Trophoblast cell (in vitro differentiated cells and primary cell): ENCODE results near the gene DOK5.
A peak's percentile ranks its signal among the peaks of the same experiment; 100 is the strongest.

Experiments
- DNase-seq, 2 donors: peaks; one replicate each; pipeline ENCODE4 v3.0.0-alpha.2; 2016
- H2AFZ ChIP-seq: 2 replicates; pipeline ENCODE4 v1.6.1; 2013; ENCODE audit warnings: low read length, moderate library complexity, mild to moderate bottlenecking; ENCODE audit not compliant: insufficient read depth, poor library complexity
- H2AK5ac ChIP-seq: 2 replicates; pipeline ENCODE4 v1.6.1; 2013; ENCODE audit warnings: mild to moderate bottlenecking, low read length
- H2BK120ac ChIP-seq: 2 replicates; pipeline ENCODE4 v1.6.1; 2013; ENCODE audit warnings: low read length, mild to moderate bottlenecking, moderate library complexity; ENCODE audit not compliant: insufficient read depth, poor library complexity
- H2BK12ac ChIP-seq: 2 replicates; pipeline ENCODE4 v1.6.1; 2013; ENCODE audit warnings: mild to moderate bottlenecking, low read length, moderate library complexity
- H2BK5ac ChIP-seq: 2 replicates; pipeline ENCODE4 v1.6.1; 2013; ENCODE audit warnings: low read length, low read depth, moderate library complexity, mild to moderate bottlenecking; ENCODE audit not compliant: poor library complexity
- H3K14ac ChIP-seq: 2 replicates; pipeline ENCODE4 v1.6.1; 2013; ENCODE audit warnings: mild to moderate bottlenecking, low read length
- H3K18ac ChIP-seq: 2 replicates; pipeline ENCODE4 v1.6.1; 2013; ENCODE audit warnings: mild to moderate bottlenecking, low read length
- H3K23ac ChIP-seq: 2 replicates; pipeline ENCODE4 v1.6.1; 2013; ENCODE audit warnings: low read length
- H3K27ac ChIP-seq: 2 replicates; pipeline ENCODE4 v1.5.1; 2013; ENCODE audit warnings: low read depth, mild to moderate bottlenecking, inconsistent platforms, low read length, moderate library complexity
- H3K27me3 ChIP-seq: 2 replicates; pipeline ENCODE4 v1.6.1; 2013; ENCODE audit warnings: inconsistent platforms, mild to moderate bottlenecking, low read length, moderate library complexity; ENCODE audit not compliant: insufficient read depth
- H3K36me3 ChIP-seq, 2 experiments: 1 replicate in 1 of 2; 2 replicates in 1 of 2; pipeline ENCODE4 v1.6.1; 2013; ENCODE audit warnings: low read length in 2 of 2, mild to moderate bottlenecking in 2 of 2, moderate library complexity in 1 of 2; ENCODE audit not compliant: insufficient read depth in 2 of 2, control insufficient read depth in 1 of 2
- H3K4ac ChIP-seq: 2 replicates; pipeline ENCODE4 v1.6.1; 2013; ENCODE audit warnings: low read depth, mild to moderate bottlenecking, low read length, moderate library complexity
- H3K4me1 ChIP-seq, 2 experiments: 1 replicate in 1 of 2; 2 replicates in 1 of 2; pipeline ENCODE4 v1.6.1; 2013; ENCODE audit warnings: low read length in 2 of 2, mild to moderate bottlenecking in 2 of 2, moderate library complexity in 1 of 2; ENCODE audit not compliant: insufficient read depth in 2 of 2, control insufficient read depth in 1 of 2
- H3K4me2 ChIP-seq: 2 replicates; pipeline ENCODE4 v1.6.1; 2013; ENCODE audit warnings: inconsistent platforms, mild to moderate bottlenecking, low read length, moderate library complexity
- H3K4me3 ChIP-seq: 2 replicates; pipeline ENCODE4 v1.5.1; 2013; ENCODE audit warnings: mild to moderate bottlenecking, low read depth, low read length, inconsistent platforms
- H3K79me1 ChIP-seq: one replicate; pipeline ENCODE4 v1.6.1; 2013; ENCODE audit warnings: low read length
- H3K79me2 ChIP-seq: 2 replicates; pipeline ENCODE4 v1.6.1; 2013; ENCODE audit warnings: low read length, mild to moderate bottlenecking; ENCODE audit not compliant: control insufficient read depth, insufficient read depth, poor library complexity
- H3K9ac ChIP-seq: 2 replicates; pipeline ENCODE4 v1.6.1; 2013; ENCODE audit warnings: mild to moderate bottlenecking, low read length
- H3K9me3 ChIP-seq: 2 replicates; pipeline ENCODE4 v1.6.1; 2013; ENCODE audit warnings: low read depth, mild to moderate bottlenecking, control low read depth, inconsistent platforms, low read length; ENCODE audit not compliant: insufficient read depth
- H4K12ac ChIP-seq: 2 replicates; pipeline ENCODE4 v1.6.1; 2013; ENCODE audit warnings: low read depth, mild to moderate bottlenecking, low read length, moderate library complexity
- H4K8ac ChIP-seq: 2 replicates; pipeline ENCODE4 v1.6.1; 2013; ENCODE audit warnings: low read depth, mild to moderate bottlenecking, low read length, moderate library complexity
- H4K91ac ChIP-seq: one replicate; pipeline ENCODE4 v1.6.1; 2013; ENCODE audit warnings: low read depth, mild to moderate bottlenecking, low read length, moderate library complexity
- whole genome bisulfite sequencing: extraction: QIAGEN DNeasy Blood & Tissue Kit; methylation state at CpG from one replicate; pipeline ENCODE4 v1.1.7; 2013; ENCODE audit warnings: missing lambda C conversion rate; ENCODE audit not compliant: insufficient read length, insufficient coverage; ENCODE audit errors: extremely low coverage; 5-methylcytosine and 5-hydroxymethylcytosine counted together

Gene DOK5

DNA sequence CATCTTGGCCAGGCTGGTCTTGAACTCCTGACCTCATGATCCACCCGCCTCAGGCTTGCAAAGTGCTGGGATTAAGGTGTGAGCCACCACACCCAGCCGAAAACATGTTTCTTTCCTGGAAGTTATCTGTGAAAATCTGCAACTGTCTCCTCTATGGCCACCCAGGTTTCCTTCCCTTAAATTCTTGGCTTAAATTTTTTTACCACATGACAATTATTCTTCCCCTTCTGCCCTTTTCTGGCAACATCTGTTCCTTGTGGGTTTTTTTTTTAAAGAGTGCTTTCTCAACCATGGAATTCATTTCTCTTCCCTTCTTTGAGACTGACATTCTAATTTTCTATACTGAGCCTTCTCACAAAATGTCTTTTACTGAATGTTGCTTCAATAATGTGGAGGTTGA is 59.6 kb downstream of the DOK5 start:
- Histone ChIP-seq H3K18ac (no peak overlapping the region), H4K12ac (no peak overlapping the region), H2BK12ac (no peak overlapping the region), H3K27me3 (no peaks in the 10 kb centered on the region), H3K4me3 (no peak overlapping the region), H3K27ac (no peak overlapping the region), H3K4me2 (no peak overlapping the region), H3K9me3 (no peaks in the 10 kb centered on the region), H3K36me3 (no peaks in the 10 kb centered on the region), H3K23ac (no peak overlapping the region), H2AK5ac (no peak overlapping the region), H3K9ac (no peak overlapping the region), H3K14ac (no peak overlapping the region), H3K4ac (no peak overlapping the region), H2BK120ac (no peak overlapping the region), H3K79me1 (no peaks in the 10 kb centered on the region), H2AFZ (no peak overlapping the region), H4K8ac (no peak overlapping the region), H2BK5ac (no peak overlapping the region), H3K4me1 (no peaks in the 10 kb centered on the region), H4K91ac (no peak overlapping the region), H3K79me2 (no peaks in the 10 kb centered on the region)
- DNase-seq, result no peak
- no CpG with 5 or more reads among the region's 2 CpGs for WGBS

DNA sequence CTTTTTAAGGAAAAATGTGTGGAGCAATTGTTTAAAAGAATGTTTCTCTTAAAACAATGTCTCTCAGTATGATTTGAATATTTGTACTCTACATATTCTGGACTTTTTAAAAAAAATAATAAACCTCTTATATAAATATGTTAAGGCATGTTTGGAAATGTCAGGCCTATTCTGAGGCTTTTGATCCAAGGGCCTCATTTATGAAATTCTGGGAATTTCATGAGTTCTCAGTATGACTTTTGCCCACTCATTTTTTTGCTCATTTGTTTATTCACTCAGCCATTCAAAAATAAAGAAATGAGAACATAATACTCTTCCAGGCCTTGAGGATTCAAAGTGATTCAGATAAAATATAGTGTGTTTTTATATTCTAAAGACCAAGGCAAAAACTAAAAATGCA is 60.4 kb downstream of the DOK5 start:
- Histone ChIP-seq H3K27me3 (no peaks in the 10 kb centered on the region), H3K9me3 (no peaks in the 10 kb centered on the region), H2BK12ac (no peak overlapping the region), H3K4me2 (no peak overlapping the region), H3K23ac (no peak overlapping the region), H2BK5ac (no peak overlapping the region), H3K18ac (no peak overlapping the region), H3K4ac (no peak overlapping the region), H3K4me1 (no peaks in the 10 kb centered on the region), H2BK120ac (no peak overlapping the region), H3K9ac (no peak overlapping the region), H2AK5ac (no peak overlapping the region), H3K14ac (no peak overlapping the region), H3K27ac (no peak overlapping the region), H4K12ac (no peak overlapping the region), H3K36me3 (no peaks in the 10 kb centered on the region), H3K79me1 (no peaks in the 10 kb centered on the region), H3K4me3 (no peak overlapping the region), H4K8ac (no peak overlapping the region), H3K79me2 (no peaks in the 10 kb centered on the region), H2AFZ (no peak overlapping the region), H4K91ac (no peak overlapping the region)
- DNase-seq, result no peak

DNA sequence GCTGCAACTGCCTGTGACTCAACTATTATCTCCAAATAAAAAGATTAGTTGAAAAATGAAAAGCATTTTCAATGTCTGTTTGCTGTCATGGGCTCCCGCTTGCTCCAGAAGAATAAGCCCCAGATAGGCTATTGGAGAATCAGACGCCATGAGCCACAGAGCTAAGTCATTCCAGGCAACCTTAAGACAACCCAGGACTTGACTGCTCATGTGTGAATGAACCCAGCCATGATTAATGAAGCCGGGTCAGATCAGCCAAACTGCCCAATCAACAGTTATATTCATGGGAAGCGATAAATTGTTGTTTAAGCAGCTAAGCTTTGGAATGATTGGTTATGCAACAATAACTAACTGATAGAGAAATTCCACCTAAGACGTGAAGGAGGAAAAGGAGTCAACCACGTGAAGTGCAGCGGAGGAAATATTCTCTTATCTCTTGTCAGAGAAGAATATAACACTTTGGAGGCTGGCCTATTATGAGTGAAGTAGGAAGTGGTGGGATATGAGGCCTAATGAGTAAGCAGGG is 64.2 kb downstream of the DOK5 start:
- no peak overlapping the region for H3K4me2 ChIP-seq
- no peak overlapping the region for H3K23ac ChIP-seq
- H2BK120ac ChIP-seq, result no peak overlapping the region
- no peak overlapping the region for H4K12ac ChIP-seq
- H2BK12ac ChIP-seq, result no peak overlapping the region
- DNase-seq, result peak in 1 of 2 donors; percentile 43
- no peak overlapping the region for H4K8ac ChIP-seq
- H3K79me1 ChIP-seq, result no peaks in the 10 kb centered on the region
- no peak overlapping the region for H2BK5ac ChIP-seq
- H3K14ac ChIP-seq, result no peak overlapping the region
- no CpG with 5 or more reads among the region's 7 CpGs for WGBS
- no peaks in the 10 kb centered on the region for H3K36me3 ChIP-seq
- no peak overlapping the region for H2AK5ac ChIP-seq
- no peak overlapping the region for H3K9ac ChIP-seq
- H3K27ac ChIP-seq, result no peak overlapping the region
- no peak overlapping the region for H4K91ac ChIP-seq
- H3K4ac ChIP-seq, result no peak overlapping the region
- H3K27me3 ChIP-seq, result no peaks in the 10 kb centered on the region
- no peaks in the 10 kb centered on the region for H3K4me1 ChIP-seq
- no peaks in the 10 kb centered on the region for H3K79me2 ChIP-seq
- H3K9me3 ChIP-seq, result no peaks in the 10 kb centered on the region
- no peak overlapping the region for H3K18ac ChIP-seq
- H3K4me3 ChIP-seq, result no peak overlapping the region
- H2AFZ ChIP-seq, result no peak overlapping the region

DNA sequence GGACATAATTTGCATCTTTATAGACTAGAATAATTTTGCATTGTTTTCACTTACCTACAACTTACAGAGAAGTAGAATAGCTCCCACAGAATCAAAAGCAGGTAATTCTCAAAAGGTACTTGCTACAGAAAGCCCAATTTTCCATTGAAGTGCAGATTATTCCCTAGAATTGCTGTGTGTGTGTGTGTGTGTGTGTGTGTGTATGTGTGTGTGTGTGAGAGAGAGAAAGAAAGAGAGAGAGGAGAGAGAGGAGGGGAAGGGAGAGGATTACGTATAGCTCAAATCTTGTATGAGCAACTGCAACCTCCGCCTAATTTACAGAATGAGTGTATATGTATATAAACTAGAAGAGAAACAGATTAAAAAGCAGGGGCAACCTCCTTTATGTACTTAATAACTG is 68.0 kb downstream of the DOK5 start:
- Histone ChIP-seq H3K27me3 (no peaks in the 10 kb centered on the region), H3K79me1 (no peaks in the 10 kb centered on the region), H3K4me1 (no peaks in the 10 kb centered on the region), H3K14ac (no peak overlapping the region), H3K4me2 (no peak overlapping the region), H4K8ac (no peak overlapping the region), H2BK5ac (no peak overlapping the region), H3K79me2 (no peaks in the 10 kb centered on the region), H2BK12ac (no peak overlapping the region), H2AFZ (no peak overlapping the region), H3K36me3 (no peaks in the 10 kb centered on the region), H3K23ac (no peak overlapping the region), H2BK120ac (no peak overlapping the region), H3K9me3 (no peaks in the 10 kb centered on the region), H3K9ac (no peak overlapping the region), H3K4ac (no peak overlapping the region), H3K27ac (no peak overlapping the region), H3K4me3 (no peak overlapping the region), H2AK5ac (no peak overlapping the region), H4K12ac (no peak overlapping the region), H3K18ac (no peak overlapping the region), H4K91ac (no peak overlapping the region)
- no CpG with 5 or more reads among the region's 2 CpGs for WGBS
- DNase-seq, result no peak
